OCI-LY7 (cell line): ENCODE measurements around the gene MTHFSD. TPM values are rescaled to one million over a fixed set of nuclear protein-coding genes. Genes with fewer than 3 reads are reported as not detected.

ENCODE experiments used
- BruUV-seq: library from RNA; stranded (reverse); fragments of 400-500 nt; replicated peaks from 2 replicates; lab custom pipeline; 2021; lab: Mats Ljungman, UMichigan
- CTCF ChIA-PET: fragments of 300-600 bp; sonication (Branson Sonifier 250); formaldehyde crosslinking; loops from one replicate; lab custom pipeline; 2022; ENCODE audit warnings: antibody characterized with exemption; ENCODE audit not compliant: unreplicated experiment; lab: Charles Lee
- POLR2A ChIA-PET: fragments of 300-600 bp; sonication (Branson Sonifier 250); formaldehyde crosslinking; loops from one replicate; lab custom pipeline; 2022; ENCODE audit warnings: antibody characterized with exemption; lab: Charles Lee
- DNase-seq: peaks from one replicate; pipeline ENCODE4 v3.0.0-alpha.2; 2015; ENCODE audit warnings: low spot score
- H2AFZ ChIP-seq: fragments of 200-600 bp; sonication (generic), shearing (Covaris generic); 2 replicates; pipeline ENCODE4 v1.6.1; 2014; ENCODE audit warnings: mild to moderate bottlenecking, antibody characterized with exemption, low read length, moderate library complexity
- H3K27ac ChIP-seq: fragments of 200-600 bp; sonication (generic); 2 replicates; pipeline ENCODE4 v1.5.1; 2014; ENCODE audit warnings: mixed run types, low read depth, mild to moderate bottlenecking, moderate library complexity, low read length, inconsistent platforms; ENCODE audit not compliant: poor library complexity, severe bottlenecking
- H3K36me3 ChIP-seq: fragments of 200-600 bp; sonication (generic); 2 replicates; pipeline ENCODE4 v1.6.1; 2014; ENCODE audit warnings: mild to moderate bottlenecking, antibody characterized with exemption, low read length, moderate library complexity, mixed read lengths; ENCODE audit not compliant: insufficient read depth
- H3K4me1 ChIP-seq: fragments of 200-600 bp; sonication (generic); 2 replicates; pipeline ENCODE4 v1.5.1; 2014; ENCODE audit warnings: mild to moderate bottlenecking, low read length; ENCODE audit not compliant: insufficient read depth, poor library complexity, severe bottlenecking
- H3K4me2 ChIP-seq: fragments of 200-600 bp; sonication (generic); 2 replicates; pipeline ENCODE4 v1.6.1; 2014; ENCODE audit warnings: mild to moderate bottlenecking, low read length
- H3K4me3 ChIP-seq: fragments of 200-600 bp; sonication (generic); 2 replicates; pipeline ENCODE4 v1.5.1; 2014; ENCODE audit warnings: mild to moderate bottlenecking, low read depth, low read length; ENCODE audit not compliant: poor library complexity, severe bottlenecking
- H3K79me2 ChIP-seq: fragments of 200-600 bp; sonication (generic); 2 replicates; pipeline ENCODE4 v1.6.1; 2016; ENCODE audit warnings: low read depth, mild to moderate bottlenecking, low read length, moderate library complexity, mixed read lengths; ENCODE audit not compliant: insufficient read depth
- H3K9me2 ChIP-seq: fragments of 200-600 bp; sonication (generic); 2 replicates; pipeline ENCODE4 v1.6.1; 2016; ENCODE audit warnings: mild to moderate bottlenecking, low read length, mixed read lengths; ENCODE audit not compliant: insufficient read depth
- H3K9me3 ChIP-seq: fragments of 200-600 bp; sonication (generic); 2 replicates; pipeline ENCODE4 v1.6.1; 2014; ENCODE audit warnings: mild to moderate bottlenecking, mixed run types, low read length, mixed read lengths
- H4K20me1 ChIP-seq: fragments of 200-600 bp; sonication (generic); 2 replicates; pipeline ENCODE4 v1.6.1; 2014; ENCODE audit warnings: mild to moderate bottlenecking, antibody characterized with exemption, low read length, moderate library complexity, mixed read lengths; ENCODE audit not compliant: insufficient read depth
- EZH2phosphoT487 ChIP-seq: fragments of 200-600 bp; sonication (generic); IDR thresholded peaks from 2 replicates; pipeline ENCODE4 v1.6.1; 2018; ENCODE audit warnings: low read depth, borderline replicate concordance, mild to moderate bottlenecking, mixed run types, antibody characterized with exemption, low read length, moderate library complexity, mixed read lengths
- intact Hi-C: fragments of 100-400 bp; cut with micrococcal nuclease; formaldehyde crosslinking; loops from one replicate; pipeline ENCODE4 v1.10.0; 2022; ENCODE audit not compliant: unreplicated experiment
- total RNA-seq, 2 experiments: library from RNA; depleted of rRNA in 1 of 2; stranded (reverse); fragments of >200 nt in 1 of 2; shearing (Covaris generic) in 1 of 2; gene quantifications; 2 replicates each; pipeline ENCODE4 v1.2.3, GENCODE V29; 2014 to 2022
- TF ChIP-seq, protein P1 (sequence below): fragments of 200-600 bp; sonication (generic); conservative IDR thresholded peaks from 2 replicates; pipeline ENCODE4 v1.5.1; 2014; ENCODE audit warnings: mild to moderate bottlenecking, antibody characterized with exemption, low read length, moderate library complexity, mixed read lengths

The MTHFSD gene
- total RNA-seq, 2 experiments from 2014 or later: 12.2 to 26.0 TPM

GRCh38 chr16:86602521-86602920 is 47.5 kb upstream of the MTHFSD start:
- intact Hi-C loops: no loop called here
- DNase-seq: no peak
- Histone ChIP-seq H3K27ac (no peak overlapping the region), H3K4me3 (no peak overlapping the region), H3K4me2 (no peak overlapping the region), H3K36me3 (no peaks in the 10 kb centered on the region), H4K20me1 (no peaks in the 10 kb centered on the region), H3K4me1 (no peaks in the 10 kb centered on the region), H3K79me2 (no peaks in the 10 kb centered on the region), H3K9me3 (no peaks in the 10 kb centered on the region), H2AFZ (no peak overlapping the region), H3K9me2 (no peaks in the 10 kb centered on the region)
- ChIA-PET CTCF (no interaction called here), POLR2A (no interaction called here)
- TF ChIP-seq, protein P1, sequence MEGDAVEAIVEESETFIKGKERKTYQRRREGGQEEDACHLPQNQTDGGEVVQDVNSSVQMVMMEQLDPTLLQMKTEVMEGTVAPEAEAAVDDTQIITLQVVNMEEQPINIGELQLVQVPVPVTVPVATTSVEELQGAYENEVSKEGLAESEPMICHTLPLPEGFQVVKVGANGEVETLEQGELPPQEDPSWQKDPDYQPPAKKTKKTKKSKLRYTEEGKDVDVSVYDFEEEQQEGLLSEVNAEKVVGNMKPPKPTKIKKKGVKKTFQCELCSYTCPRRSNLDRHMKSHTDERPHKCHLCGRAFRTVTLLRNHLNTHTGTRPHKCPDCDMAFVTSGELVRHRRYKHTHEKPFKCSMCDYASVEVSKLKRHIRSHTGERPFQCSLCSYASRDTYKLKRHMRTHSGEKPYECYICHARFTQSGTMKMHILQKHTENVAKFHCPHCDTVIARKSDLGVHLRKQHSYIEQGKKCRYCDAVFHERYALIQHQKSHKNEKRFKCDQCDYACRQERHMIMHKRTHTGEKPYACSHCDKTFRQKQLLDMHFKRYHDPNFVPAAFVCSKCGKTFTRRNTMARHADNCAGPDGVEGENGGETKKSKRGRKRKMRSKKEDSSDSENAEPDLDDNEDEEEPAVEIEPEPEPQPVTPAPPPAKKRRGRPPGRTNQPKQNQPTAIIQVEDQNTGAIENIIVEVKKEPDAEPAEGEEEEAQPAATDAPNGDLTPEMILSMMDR: no peak
- TF ChIP-seq EZH2phosphoT487: no peak
- BruUV-seq: no TSS peak

DNA sequence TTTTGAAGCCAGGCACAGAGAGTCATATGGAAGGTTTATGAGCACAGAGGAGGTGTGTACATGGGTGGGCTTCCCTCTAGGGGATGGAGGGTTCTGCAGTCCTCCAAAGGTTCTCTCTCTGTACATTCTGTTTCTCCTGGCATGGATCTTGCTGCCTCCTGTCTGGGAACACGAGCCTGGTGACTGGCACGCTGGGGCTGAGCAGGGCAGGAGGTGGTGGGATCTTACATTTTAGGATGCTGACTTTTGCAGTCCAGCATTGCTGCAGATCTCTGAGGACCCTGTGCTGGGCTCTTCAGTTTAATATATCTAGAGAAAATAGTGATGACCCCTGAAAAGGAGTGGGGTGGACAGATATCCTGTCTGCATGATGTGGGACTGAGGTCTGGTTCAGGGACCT is 46.3 kb upstream of the MTHFSD start:
- H3K4me2 ChIP-seq: no peak overlapping the region
- H3K9me3 ChIP-seq: no peaks in the 10 kb centered on the region
- CTCF ChIA-PET: no interaction called here
- no peaks in the 10 kb centered on the region for H4K20me1 ChIP-seq
- H2AFZ ChIP-seq: no peak overlapping the region
- no peaks in the 10 kb centered on the region for H3K4me1 ChIP-seq
- no peaks in the 10 kb centered on the region for H3K9me2 ChIP-seq
- POLR2A ChIA-PET: no interaction called here
- no TSS peak for BruUV-seq
- no peaks in the 10 kb centered on the region for H3K79me2 ChIP-seq
- no peak overlapping the region for H3K4me3 ChIP-seq
- H3K36me3 ChIP-seq: no peaks in the 10 kb centered on the region
- DNase-seq: no peak
- TF ChIP-seq, protein P1: no peak
- intact Hi-C loops: no loop called here
- no peak overlapping the region for H3K27ac ChIP-seq

DNA sequence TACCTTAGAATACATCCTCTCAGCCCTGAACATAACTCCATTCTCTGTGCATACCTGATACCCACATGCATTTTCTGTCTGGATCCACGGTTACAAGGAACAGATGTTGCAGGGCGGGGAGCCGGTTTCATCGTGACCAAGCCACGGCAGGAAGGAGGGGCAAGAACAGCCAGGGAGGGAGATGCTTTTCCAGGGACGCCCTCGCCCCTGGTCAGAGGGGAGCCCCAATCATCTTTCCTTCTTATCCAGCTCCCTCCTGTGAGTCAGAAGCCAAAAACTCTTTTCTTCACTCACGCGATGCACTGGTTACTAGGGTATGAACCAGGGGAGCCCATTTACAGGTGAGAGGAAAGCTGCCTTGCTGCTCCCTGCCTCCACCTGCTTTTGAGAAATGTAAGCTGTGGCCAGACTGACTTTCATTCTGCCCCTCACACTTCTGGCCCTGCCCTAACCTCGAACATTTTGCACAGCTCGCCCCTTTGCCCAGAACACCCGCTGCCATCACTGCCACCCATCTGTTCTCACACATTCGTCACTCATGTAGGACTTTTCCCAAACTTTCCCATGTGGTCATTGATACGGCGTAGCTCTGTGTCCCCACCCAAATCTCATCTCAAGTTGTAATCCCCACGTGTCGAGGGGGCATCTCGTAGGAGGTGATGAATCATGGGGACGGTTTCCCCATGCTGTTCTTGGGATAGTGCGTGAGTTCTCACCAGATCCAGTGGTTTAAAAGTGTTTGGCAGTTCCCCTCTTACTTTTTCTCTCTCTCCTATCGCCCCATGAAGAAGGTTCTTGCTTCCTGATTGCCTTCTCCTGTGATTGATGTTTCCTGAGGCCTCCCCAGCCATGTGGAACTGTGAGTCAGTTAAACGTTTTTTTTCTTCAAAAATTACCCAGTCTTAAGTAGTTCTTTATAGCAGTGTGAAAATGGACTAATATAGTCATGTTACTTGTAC is 43.9 kb upstream of the MTHFSD start:
- intact Hi-C loops: no loop called here
- H2AFZ ChIP-seq: no peak overlapping the region
- H3K4me1 ChIP-seq: no peaks in the 10 kb centered on the region
- ChIA-PET CTCF (no interaction called here), POLR2A (no interaction called here)
- H3K36me3 ChIP-seq: no peaks in the 10 kb centered on the region
- BruUV-seq: no TSS peak
- H3K4me3 ChIP-seq: no peak overlapping the region
- no peak overlapping the region for H3K4me2 ChIP-seq
- no peaks in the 10 kb centered on the region for H3K9me2 ChIP-seq
- DNase-seq: no peak
- no peaks in the 10 kb centered on the region for H4K20me1 ChIP-seq
- H3K27ac ChIP-seq: no peak overlapping the region
- TF ChIP-seq, protein P1: no peak
- no peak for TF ChIP-seq EZH2phosphoT487
- no peaks in the 10 kb centered on the region for H3K9me3 ChIP-seq
- H3K79me2 ChIP-seq: no peaks in the 10 kb centered on the region
